H1 (cell line): ENCODE measurements around the gene INAFM2. TPM values are rescaled to one million over a fixed set of nuclear protein-coding genes. Genes with fewer than 3 reads are reported as not detected.

ENCODE experiments used
- BRCA1 ChIP-seq: IDR thresholded peaks from 2 replicates; pipeline ENCODE4 v1.6.1; 2012; ENCODE audit warnings: low read depth, low read length, improper control_type of control experiment
- CREB1 ChIP-seq: IDR thresholded peaks from 2 replicates; pipeline ENCODE4 v1.6.1; 2012; ENCODE audit warnings: inconsistent platforms
- EGR1 ChIP-seq: IDR thresholded peaks from 2 replicates; pipeline ENCODE4 v1.6.1; 2011; ENCODE audit warnings: low read depth, low read length, borderline replicate concordance
- NRF1 ChIP-seq: IDR thresholded peaks from 2 replicates; pipeline ENCODE4 v1.6.1; 2011; ENCODE audit warnings: mild to moderate bottlenecking, low read depth, low read length, improper control_type of control experiment
- polyA plus RNA-seq, 7 experiments: library from polyadenylated mRNA; depleted of rRNA in 3 of 7; stranded (reverse) in 5 of 7; unstranded in 2 of 7; fragments of >200 nt in 5 of 7; fragments of 200-250 nt in 2 of 7; gene quantifications; 1 replicate in 5 of 7; 2 replicates in 1 of 7; 4 replicates in 1 of 7; pipeline versions ENCODE4 v1.2.1 to v1.2.3, GENCODE V29; 2011 to 2013; ENCODE audit warnings: missing spikeins in 2 of 7, mixed read lengths in 2 of 7
- total RNA-seq: library from RNA; stranded (reverse); fragmentation: NEBNext Ultra II Directional; extraction: Animal tissue kit (Norgen Biotek cat#: 25700); gene quantifications from 2 replicates; pipeline ENCODE4 v1.2.1, GENCODE V29; 2021
- TF ChIP-seq, protein P1 (sequence below): IDR thresholded peaks from 2 replicates; pipeline ENCODE4 v1.6.1; 2012; ENCODE audit warnings: inconsistent platforms

Gene INAFM2
- total and polyA plus RNA-seq, 2 of the 8 experiments (the other 6 are each of a cell fraction or from before 2014, with no cell fraction given), result 15.3 to 35.1 TPM

GRCh38 chr15:40347559-40348473, 24.3 kb downstream of the INAFM2 start (continued):
- TF ChIP-seq, protein P1, sequence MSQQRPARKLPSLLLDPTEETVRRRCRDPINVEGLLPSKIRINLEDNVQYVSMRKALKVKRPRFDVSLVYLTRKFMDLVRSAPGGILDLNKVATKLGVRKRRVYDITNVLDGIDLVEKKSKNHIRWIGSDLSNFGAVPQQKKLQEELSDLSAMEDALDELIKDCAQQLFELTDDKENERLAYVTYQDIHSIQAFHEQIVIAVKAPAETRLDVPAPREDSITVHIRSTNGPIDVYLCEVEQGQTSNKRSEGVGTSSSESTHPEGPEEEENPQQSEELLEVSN, result no peak
- TF ChIP-seq CREB1 (no peak), EGR1 (no peak), NRF1 (no peak), BRCA1 (no peak)
